Cardiac septum (tissue), 1 donor: ENCODE measurements around the gene TCF7L2. TPM values are rescaled to one million over a fixed set of nuclear protein-coding genes. Genes with fewer than 3 reads are reported as not detected.
"Not testable (repeated sequence)": the region's sequence is repeated elsewhere in the genome, so short reads cannot be mapped to it uniquely, and the experiment has no call there.

Experiments used
- DNase-seq: peaks from one replicate; pipeline ENCODE4 v3.0.0-alpha.2; 2020; ENCODE audit warnings: low spot score
- intact Hi-C: fragments of 100-400 bp; cut with DNase I; formaldehyde crosslinking; loops from one replicate; pipeline ENCODE4 v1.14.0; 2022
- total RNA-seq: library from RNA; stranded (reverse); fragmentation: NEBNext Ultra II Directional; extraction: Animal tissue kit (Norgen Biotek cat#: 25700); gene quantifications from one replicate; pipeline ENCODE4 v1.2.1, GENCODE V29; 2021
- donor health status: DM: no; HTN: no; CAD: no.

Gene TCF7L2
- total RNA-seq, 1 donor from 2014 or later = 11.7 TPM

DNA sequence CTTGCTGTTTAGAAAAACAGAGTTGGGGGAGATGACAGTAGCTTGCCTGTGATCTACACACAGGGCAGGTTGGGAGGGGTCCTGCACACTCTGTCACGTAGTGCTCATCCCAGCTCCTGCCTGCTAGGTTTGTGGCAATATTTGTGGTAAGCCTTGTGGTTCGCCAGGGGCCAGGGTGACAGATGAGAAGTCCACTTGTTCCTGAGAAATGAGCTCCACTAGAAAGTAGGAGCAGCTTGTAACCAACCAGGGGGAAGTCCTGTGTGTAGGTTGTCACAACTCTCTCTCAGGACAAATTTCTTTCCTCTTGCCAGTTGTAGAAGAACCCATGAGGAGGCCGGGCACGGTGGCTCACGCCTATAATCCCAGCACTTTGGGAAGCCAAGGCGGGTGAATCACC, 147.0 kb downstream of the TCF7L2 start:
- DNase-seq = no peak
- intact Hi-C loops = no loop called here

DNA sequence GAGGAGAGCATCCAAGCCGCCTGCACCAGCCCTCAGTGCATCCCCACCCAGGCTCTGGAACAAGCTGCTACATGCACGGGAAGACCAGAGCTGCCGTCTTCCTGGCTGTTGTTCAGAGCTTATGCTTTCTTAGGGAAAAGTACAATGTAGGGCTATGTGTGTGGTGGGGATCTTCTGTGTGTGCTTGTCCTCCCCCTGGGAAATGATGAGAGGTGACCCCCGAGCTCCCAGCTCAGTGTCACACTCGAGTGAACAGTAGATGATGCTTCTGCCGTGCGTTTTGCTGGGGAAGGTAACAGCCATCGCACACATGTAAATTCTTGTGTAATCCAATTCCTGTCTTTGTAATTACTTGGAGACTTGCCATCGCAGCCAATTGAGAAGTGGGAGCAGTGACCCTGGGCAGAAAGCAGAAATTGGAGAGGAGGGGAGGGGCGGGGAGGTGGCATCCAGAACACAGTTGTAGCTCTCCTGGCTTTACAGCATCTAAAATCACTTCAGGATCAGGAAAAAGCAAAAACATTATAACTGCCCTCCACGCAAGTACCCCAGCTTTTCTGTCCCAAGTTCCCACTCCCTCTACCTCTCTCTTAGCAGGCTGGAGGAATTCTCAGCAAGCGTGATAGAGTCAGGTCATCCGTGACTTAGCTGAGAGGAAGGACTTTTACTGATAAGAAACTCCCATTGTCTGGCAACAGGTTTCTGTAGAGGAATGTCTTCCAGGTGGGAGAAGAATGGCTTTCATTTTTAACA, 149.6 kb downstream of the TCF7L2 start:
- intact Hi-C loops = no loop called here
- no peak for DNase-seq

DNA sequence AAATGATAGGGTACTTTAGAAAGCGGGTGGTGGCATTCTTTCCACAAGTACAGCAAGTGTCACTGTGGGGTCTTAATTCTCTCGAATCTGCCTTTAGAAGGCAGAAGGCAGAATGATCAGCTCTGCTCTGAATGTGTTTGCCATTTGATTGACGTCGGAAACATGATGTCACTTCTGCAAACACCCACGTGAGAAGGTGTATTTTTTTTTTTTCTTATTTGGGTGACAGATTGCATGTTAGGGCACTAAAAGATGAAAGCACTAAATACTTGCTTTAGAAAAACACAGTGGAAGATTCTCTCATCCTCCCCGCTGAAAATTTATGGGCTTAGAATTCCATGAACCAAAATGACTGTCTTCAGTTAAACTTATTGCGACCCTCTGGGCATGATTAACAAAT, 150.2 kb downstream of the TCF7L2 start:
- no peak for DNase-seq
- intact Hi-C loops = no loop called here

DNA sequence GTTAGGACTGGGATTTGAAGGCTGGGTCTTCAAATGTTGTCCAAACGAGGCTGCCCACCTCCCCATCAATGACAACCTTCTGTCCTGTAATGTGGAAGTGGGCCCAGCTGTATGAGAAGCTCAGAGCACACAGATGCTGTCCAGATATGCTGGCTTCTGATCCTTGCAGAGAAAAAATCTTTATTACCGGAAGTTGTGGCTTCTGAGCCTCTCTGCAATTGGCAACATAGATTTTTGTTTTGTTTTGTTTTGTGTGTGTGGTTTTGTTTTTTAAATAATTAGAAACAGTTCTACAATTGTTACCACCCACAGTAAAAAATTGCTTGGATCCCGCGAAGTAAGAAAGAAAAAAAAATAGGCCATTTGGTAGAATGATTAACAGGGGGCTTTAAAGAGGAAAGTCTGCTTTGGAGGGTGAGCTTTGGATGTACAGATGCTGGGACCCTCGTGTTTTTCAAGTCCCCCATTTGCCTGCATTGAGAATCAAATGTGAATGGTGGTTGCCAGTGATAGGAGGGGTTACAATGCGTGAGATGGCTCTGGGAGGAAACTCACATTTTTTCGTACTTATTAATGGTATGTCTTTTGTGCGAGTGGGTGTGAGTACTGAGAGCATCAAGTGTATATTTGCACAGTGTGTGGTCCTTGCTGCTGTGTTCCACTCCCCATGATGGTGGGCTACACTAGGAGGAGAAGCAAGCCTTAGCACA, 153.2 kb downstream of the TCF7L2 start:
- intact Hi-C loops = no loop called here
- no peak for DNase-seq

DNA sequence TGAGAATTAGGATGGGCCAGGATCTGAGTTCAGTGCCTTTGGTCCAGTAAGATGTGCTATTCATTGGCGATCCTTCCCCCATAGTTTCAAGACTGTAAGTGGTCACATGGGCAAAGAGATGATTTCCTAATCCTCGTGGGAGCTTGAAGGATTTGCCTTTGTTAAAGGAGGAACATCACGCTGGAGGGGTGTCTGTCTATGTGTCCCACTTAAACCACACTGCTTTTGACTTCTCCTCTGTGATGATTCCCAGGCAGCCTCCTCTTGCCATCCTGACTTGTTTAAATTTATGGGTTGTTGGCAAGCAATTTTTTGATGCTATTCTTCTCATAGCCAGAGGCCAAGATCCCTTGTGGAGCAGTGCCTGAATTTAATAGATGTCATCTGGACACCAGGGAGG, 154.0 kb downstream of the TCF7L2 start:
- DNase-seq = no peak
- intact Hi-C loops = no loop called here

DNA sequence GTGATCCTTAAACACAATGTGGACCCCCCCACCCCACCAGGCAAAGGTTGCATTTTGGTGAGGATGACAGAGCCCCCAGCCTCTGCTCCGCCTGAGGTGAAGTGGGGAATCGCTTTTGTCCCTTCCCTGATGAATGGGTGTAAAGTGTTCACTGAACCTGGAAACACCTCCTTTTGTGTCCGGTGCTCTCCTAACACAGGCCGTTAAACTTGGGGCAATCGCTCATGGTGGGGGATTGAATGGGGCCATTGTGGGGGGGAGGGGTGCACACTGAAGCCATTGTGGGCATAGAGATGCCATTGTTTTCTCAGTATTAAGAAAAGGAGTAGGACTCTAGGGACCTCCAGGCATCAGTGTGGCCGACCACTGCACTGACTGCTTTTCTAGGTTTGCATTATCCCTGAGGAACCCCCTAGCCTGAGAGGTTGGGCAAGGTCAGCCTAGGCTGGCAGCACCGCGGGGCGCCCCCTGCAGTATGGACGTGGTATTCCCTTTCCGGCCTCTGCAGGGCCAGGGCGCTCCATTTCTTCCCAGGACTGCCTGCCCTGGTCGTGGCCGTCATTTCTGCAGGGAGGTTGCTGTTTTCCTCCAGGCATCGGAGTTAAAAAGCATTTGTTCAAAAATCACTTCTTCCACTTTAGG, 158.3 kb downstream of the TCF7L2 start:
- intact Hi-C loops = no loop called here
- no peak for DNase-seq

DNA sequence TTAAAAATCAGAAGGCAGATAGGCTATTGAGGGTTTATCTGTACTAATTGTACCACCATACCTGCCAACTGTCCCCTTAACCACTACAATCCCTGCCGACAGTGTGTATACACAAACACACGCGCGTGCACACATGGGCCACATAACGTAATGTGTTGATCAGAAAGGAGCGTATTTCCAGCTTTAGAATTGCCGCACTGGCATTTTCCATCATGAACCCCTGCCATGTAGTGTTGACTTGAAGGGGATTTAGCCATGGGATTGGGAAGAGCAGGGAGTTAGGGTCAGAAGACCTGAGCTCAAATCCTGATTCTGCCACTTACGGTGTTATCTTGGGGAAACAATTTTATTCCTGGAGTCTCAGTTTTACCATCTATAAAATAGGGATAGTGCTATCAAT, 158.9 kb downstream of the TCF7L2 start:
- no peak for DNase-seq
- intact Hi-C loops = no loop called here

DNA sequence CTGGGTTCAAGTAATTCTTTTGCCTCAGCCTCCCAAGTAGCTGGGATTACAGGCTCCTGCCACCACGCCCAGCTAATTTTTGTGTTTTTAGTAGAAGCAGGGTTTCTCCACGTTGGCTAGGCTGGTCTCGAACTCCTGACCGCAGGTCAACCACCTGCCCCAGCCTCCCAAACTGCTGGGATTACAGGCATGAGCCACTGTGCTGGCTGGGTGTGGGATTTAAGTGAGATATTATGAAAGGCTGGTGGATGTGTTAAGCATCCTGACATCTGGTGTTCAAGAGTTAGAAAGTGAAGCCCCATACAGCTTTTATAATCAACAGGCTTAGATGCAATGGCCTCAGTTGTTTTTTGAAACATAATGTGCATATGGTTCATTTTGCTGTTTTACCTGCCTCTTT, 159.4 kb downstream of the TCF7L2 start:
- DNase-seq, intact Hi-C loops: not testable (repeated sequence)

DNA sequence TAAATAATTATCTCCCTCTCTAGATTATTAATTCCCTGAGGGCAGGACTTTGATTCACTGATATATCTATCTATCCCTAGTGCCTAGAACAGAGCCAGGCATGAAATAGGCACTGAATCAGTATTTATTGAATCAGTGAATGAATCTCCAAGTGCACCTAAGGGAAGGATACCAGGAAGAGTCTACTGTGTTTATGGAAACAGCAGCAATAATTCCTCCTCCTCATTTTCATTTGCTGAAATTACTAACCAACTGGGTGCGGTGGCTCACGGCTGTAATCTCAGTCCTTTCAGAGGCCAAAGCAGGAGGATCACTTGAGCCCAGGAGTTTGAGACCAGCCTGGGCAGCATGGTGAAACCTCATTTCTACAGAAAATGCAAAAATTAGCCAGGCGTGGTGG, 161.2 kb downstream of the TCF7L2 start:
- intact Hi-C loops = no loop called here

DNA sequence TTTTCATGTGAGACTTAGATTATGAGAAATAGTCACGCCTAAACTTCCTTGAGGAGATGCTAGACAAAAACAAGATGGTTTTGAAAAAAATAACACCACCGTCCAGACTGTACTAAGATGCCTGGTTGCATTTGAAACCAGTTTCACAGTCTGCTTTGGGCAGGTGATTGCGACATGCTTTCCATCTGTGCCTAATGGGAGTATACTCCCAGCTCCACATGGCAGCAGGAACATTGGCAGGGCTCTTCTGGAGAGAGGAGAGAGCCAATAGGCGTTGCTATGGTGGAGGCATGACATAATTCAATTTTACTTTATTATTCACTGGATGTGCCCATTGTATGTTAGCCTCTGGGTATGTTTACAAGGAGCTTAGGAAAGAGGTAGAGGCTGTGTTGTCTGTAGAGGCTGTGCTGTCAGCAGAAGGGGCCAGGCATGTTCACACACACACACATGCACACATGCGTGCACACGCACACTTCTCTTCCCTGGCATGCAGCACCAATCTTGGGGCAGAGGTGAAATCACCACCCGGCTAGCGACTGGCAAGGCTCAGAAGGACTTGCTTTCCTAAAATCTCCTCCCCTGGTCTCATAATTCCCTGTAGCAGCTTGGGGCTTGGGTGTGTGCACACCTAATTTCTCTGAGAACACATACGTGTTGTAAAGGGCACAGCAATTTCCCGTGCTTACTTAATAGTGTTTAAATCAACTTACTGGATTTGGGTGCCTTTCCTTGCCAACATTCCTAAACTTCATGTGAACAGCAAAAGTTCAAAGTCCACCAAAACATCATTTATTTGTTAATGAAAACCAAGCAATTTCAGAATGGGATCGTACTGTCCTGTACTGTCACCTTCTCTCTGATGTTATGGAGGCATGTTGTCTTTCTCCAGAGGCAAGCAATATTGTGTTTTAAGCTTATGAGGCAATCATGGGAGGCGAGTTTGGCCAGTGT, 162.1 kb downstream of the TCF7L2 start:
- DNase-seq = no peak
- intact Hi-C loops = no loop called here

More for the DNA sequence above, 161.2 kb downstream of the TCF7L2 start:
- no peak for DNase-seq

DNA sequence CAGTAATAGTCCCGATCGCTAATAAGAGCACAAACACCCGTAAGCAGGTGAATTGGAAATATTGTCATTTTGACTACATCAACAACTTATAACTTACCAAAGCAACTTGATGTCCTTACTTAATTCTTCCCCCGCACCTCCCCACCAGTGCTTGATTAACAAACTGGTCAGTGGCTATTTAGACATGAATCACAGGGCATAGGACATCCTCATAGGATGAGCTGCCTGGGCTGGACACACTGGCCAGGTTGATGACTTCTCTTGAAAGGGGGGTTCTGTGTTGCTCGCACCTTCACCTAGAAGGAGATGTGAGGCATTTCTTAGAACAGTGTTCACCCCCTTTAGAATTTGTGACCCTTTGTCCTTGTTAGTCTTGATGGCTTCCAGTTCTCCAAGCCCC, 163.2 kb downstream of the TCF7L2 start:
- DNase-seq = no peak
- intact Hi-C loops = no loop called here

DNA sequence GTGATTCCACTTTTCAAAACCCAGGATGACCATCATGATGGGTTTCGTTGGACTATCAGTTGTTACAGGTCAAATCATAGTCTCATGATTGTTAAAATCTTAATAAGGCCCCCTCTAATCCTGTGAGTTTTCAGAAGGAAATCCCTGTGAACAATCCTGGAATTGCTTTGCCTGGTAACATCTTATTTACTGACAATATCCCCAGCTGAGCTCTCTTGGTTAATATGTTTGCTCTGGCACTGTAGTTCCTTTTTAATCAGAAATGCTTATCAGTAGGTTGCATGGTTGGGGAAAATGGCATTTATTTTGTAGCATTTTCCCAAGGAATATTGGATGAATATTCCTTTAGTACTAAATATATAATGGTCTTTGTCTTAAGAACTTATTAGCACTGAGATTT, 163.9 kb downstream of the TCF7L2 start:
- intact Hi-C loops = no loop called here
- DNase-seq = no peak

DNA sequence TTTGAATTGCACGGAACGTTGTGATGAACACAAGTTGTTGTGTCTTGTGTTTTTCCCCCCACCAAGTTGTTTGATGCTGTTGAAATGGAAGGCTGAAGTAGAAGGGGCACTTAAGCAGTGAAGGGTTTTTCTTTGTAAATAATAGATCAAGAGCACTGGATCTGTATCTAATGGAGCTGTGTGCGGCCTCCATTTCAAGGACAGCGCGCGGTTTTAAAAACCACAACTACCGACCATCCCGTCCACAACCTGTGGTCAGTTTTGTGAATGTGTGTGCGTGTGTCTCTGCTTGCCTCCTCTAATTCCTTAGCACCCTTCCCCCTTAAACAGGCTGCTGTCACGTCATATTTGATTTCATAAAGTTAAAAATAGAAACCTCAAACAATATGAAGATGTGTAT, 165.5 kb downstream of the TCF7L2 start:
- intact Hi-C loops = no loop called here

DNA sequence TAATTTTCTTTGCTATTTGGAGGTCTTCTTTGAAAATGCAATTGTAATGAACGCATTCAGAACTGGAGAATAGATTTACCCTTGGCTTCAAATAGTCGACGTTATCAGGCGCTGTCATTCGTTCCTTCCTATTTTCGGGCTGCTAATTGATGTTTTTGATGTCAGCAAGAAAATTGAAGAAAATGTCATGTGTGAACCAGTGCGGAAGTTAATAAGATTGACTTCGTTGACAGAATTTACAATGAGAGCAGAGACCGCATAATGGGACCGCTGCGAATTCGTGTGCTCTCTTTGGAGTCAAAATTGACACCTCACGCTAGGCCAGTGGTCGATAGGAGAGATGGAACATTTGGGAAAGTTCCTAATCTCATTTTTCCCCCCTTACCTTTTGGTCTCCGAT, 168.8 kb downstream of the TCF7L2 start:
- intact Hi-C loops = no loop called here
- DNase-seq = no peak

More for the DNA sequence above, 165.5 kb downstream of the TCF7L2 start:
- DNase-seq = no peak

DNA sequence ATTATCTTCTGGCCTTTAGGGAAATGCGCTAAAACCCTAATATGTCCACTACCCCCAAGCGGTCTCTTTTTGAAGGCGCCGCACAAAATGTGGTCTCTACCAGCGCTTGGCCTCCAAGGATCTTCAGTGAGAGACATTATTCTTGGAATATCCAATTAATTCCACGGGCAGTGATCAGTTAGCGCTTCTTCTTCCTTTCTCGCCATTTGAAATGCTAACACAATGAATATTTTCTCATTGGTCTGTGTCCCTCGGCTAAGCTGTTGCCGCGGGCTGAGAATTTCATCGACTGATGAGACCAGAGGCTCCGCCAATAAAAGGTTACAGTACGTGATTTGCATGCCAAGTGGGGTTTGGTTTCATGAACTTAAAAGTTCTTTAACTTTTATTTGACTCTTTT, 169.8 kb downstream of the TCF7L2 start:
- intact Hi-C loops = loop anchor here (10.0 kb wide), 2 partner anchors 555 to 645 kb away; no protein-coding TSS in a partner anchor
- DNase-seq = no peak

DNA sequence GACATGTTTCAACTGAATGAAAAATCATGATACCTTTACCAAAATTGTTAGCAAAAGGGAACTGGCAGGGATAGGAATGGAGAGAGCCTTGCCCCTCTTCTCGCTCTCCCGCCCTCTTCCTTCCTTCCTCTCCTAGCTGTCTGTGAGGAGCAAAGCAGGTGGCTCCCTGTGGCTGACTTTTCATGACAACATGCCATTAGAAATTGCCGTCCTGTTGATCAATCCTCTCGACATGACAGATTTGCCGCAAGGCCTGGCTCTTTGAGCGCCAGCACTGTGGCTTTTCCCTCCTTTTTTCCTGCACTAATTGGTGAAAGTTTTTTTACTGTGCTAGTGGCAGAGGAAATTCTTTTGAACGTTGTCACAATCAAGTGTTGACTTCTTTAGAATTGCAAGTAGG, 171.1 kb downstream of the TCF7L2 start:
- intact Hi-C loops = loop anchor here (10.0 kb wide), 2 partner anchors 556 to 646 kb away; no protein-coding TSS in a partner anchor
- no peak for DNase-seq

DNA sequence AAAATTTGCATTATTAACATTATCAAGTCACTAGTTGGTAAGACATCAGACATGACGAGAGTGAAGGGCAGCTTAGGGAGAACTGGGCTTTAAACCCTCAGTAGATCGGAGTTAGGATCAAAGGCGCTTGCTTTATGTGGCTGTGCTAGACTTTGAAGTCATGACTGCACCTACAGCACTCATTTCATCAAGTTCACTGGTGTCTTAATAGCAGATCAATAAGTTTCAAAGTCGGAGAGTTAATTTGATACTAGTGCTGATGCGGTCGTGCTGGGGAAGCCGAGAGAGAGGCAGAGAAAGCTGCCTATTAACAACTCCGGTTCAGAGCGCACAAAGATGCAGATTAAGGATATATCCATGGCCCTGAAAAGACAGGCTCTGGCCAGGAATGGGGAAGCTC, 172.9 kb downstream of the TCF7L2 start:
- DNase-seq = no peak
- intact Hi-C loops = loop anchor here (10.0 kb wide), 2 partner anchors 558 to 648 kb away; no protein-coding TSS in a partner anchor

DNA sequence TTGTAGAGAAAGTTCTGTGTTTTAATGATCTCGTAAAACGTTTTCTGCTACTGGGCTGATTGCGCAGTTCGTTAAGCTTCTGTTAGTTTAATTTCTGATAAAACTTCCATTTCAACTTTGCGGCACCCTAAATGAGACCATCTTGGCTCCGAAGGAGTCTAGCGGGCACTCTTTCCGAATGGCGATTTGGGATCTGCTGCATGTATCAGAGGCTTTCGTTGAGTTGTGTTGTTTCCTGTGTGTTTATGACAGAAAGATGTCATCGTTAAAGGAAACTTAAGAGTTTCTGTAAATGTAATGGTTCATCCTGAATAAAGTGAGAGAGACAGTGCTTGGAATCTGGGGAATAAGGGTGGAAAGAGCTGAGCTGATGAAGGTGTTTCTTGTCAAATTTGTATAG, 174.7 kb downstream of the TCF7L2 start:
- intact Hi-C loops = loop anchor here (5.0 to 10.0 kb wide), 3 partner anchors 172 to 650 kb away; partner anchors contain the start of gene TCF7L2
- no peak for DNase-seq

DNA sequence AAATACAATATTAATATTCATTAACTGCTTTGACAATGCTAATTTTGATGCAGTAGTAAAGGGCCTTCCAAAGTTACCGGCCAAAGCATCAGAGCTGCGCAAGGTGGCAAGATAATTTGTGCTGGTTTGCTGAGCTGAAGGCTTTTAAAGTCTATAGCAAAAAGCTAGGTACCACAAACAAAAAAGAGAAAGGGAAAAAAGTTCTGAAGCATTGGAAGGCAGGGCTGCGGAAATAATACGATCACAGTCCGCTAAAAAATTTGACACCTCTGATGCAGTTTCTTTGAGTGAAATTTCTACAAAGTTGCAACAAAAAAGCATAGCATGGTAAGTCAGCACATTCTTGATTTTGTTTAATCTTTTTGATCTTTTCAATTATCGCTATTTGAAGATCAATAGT, 175.6 kb downstream of the TCF7L2 start:
- no peak for DNase-seq
- intact Hi-C loops = loop anchor here (2.0 to 10.0 kb wide), 4 partner anchors 173 to 651 kb away; partner anchors contain the start of gene TCF7L2
